LNCAP (cell line): Measurements from ENCODE around the gene ROBO4.

Experiments used
- TF ChIP-seq, protein P1 (sequence below): fragments of 450-650 bp; IDR thresholded peaks from 2 replicates; pipeline ENCODE4 v1.5.1; 2017; ENCODE audit warnings: mild to moderate bottlenecking

The ROBO4 gene

DNA sequence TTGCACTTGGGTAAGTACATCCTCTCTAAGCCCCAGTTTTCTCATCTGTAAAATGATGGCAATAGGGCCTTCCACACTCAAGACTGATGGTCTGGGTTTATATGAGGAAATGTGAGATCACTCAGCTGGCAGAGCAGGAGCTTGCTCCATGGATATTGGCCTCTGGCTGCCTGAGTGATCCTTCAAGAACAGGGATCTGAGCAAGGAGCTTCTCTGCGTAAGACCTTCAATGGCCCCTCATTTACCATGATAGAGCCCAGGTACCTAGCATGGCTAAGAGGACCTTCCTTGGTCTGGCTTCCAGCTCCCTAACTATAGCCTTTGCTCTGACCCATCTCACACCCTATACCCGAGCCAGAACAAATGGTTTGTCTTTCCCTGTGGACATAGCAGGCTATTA lies 5.5 kb downstream of the ROBO4 start:
- TF ChIP-seq, protein P1, sequence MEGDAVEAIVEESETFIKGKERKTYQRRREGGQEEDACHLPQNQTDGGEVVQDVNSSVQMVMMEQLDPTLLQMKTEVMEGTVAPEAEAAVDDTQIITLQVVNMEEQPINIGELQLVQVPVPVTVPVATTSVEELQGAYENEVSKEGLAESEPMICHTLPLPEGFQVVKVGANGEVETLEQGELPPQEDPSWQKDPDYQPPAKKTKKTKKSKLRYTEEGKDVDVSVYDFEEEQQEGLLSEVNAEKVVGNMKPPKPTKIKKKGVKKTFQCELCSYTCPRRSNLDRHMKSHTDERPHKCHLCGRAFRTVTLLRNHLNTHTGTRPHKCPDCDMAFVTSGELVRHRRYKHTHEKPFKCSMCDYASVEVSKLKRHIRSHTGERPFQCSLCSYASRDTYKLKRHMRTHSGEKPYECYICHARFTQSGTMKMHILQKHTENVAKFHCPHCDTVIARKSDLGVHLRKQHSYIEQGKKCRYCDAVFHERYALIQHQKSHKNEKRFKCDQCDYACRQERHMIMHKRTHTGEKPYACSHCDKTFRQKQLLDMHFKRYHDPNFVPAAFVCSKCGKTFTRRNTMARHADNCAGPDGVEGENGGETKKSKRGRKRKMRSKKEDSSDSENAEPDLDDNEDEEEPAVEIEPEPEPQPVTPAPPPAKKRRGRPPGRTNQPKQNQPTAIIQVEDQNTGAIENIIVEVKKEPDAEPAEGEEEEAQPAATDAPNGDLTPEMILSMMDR: no peak

DNA sequence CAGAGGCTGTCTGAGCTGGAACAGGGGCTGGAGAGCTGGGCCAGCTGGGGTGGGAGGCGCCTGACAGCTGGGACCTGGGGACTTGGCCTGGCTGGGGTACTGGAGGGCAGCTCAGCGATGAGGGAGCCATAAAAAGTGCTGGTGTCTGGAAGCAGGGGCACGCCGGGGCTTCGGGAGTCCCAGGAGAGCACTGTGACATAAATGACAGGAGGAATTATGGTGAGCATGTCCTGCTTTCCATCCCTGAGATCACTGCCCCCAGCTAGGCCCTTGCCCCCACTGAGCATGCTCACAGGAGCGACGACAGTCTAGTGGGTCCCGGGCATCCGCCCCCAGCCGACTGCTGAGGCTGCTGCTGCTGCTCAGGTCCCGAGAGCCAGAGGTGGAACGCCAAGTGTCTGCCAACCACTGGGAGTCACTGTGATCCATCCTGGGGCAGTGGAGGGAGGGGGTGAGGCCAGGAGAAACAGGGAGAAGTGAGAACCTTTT lies 6.2 kb downstream of the ROBO4 start:
- TF ChIP-seq, protein P1: no peak

DNA sequence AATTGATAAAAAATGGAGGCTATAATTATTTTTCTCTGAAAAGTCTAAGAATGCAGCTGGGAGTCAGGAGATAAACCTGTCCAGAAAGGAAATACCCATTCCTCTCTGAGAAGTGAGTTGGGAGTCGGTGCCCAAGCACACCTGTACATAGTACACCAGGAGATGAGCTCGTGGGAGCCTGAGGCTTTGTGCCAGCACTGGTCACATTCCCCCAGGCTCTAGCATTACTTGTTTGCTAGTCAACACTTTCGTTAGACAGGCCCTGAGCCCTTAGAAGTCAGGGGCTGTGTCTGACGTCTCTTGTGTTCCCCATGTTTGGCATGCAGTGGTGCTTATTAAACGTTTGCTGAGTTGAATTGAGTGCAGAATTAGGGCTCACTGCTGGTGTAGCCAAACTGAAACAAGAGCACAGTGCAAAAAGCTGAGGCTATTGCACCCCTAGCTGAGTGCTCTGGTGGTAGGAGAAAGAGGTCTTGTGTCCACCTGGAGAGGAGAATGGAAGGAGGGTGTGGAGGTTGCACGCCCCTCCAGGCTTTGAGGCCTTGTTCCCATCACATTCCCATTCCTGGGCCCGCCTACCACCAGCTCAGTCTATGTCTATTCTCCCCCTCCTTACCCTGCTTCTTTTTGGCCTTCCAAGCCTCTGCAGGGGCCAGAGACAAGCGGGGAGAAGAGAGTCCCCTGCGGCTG lies 6.8 kb downstream of the ROBO4 start:
- TF ChIP-seq, protein P1: no peak

DNA sequence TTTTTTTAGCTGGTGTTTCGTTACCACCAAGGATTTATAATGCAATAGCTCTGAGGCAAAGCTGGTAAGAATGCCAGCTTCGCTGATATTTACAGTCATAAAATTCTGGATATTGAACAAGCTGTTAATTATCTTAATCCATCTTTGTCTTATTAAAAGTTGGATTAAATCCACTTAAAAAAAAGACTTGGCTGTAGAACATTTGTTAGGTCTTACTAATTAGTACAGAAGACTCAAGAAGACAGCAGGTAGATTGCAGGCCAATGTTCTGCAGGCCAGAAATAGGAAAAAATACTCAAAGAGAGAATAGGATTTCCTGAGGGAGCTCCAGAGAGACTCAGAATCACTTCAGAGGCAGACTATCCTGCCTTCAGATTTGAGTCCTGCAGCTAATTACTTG lies 7.5 kb downstream of the ROBO4 start:
- TF ChIP-seq, protein P1: no peak

DNA sequence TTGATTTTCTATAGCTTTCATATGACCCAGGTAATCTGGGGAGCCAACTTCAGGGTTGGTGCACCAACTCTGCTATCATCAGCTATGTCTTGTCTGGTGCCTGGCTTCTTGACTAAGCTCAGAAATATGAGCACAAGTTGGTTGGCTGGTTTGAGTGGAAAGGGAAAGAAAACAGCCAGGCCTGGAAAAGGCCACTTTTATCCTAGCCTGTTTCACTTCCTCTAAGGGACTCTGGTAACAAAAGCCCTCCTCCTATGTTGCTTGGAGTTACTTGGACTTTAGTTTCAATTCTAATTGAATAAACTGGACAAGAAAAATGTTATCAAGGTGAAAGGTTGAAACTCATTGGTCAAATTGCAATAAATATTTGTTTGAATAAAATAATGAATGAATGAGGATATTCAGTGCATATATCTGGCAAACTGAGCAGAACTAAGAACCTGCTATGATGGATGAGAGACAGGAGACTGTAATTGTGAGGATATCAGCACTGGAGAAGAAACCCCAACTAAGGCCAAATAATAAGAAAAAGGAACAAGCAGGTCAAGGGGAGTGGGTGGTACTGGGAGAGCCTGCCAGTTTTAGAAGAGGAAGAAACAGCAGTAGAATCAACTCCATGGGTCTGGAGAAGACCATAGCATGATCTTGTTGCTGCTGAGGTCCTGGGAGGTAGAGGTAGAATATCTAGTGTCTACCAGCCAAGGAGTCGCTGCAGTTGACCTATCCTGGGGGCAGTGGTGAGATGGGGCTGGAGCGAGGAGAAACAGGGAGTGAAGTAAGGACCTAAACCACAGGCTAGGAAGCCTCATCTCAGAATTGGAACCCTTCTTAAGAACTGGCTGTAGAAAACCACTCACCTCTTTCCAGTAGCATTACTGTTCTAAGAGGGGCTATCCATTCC lies 8.2 kb downstream of the ROBO4 start:
- TF ChIP-seq, protein P1: no peak

DNA sequence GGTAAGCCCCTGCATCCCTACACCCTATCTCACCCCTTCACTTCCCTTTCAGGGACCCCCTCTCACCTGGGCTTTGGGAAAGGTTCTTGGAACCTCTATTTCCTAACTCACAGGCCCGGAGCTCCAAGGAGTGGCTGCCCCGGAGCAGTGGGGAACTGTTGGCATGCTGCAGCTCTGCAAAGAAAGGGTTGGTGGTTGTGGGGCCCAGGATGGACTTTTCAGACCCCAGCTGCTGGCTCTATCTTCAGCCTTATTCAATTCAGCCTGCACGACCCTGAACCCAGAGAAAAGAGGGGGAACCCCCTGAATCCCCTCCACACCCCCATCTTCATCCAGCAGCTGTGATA lies 10.0 kb downstream of the ROBO4 start:
- TF ChIP-seq, protein P1: no peak

DNA sequence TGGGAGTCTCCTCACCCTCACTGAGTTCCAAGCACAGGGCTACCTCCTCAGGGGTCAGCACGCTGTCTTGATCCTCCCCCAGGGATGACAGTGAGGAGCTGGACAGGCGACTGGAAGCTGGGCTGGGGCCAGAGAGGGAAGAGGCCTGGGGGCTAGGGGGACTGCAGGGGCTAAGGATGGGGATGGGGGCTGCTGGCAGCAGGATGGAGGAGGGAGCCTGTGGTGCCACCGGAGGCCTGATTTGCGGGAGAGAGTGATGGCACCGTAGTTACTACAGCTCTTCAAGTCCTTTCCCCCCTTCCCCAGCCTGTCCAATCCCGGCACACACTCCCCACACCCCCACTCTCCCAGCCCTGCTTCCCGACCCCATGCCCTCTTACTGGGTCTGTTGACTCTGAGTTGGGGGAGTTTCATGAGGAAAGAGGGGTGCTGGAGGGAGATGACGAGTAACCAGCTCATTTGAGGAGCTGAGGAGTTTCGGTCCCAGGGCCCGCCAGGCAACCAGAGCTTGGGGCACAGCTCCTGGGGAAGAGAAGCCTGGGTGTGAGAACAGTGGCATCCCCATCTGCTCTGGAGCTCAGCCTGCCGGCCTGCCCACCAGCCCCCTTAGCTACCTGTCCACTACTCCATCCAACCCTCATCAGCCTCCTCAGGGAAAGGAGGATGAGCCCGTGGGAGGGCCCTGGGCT lies 10.5 kb downstream of the ROBO4 start:
- TF ChIP-seq, protein P1: no peak
